Measurements from ENCODE around the gene SYDE2.

The SYDE2 gene

GRCh38 chr1:85125891-85126290 is 74.9 kb downstream of the SYDE2 start:
- no peak for DNase-seq (ENCODE audit: low spot score)

DNA sequence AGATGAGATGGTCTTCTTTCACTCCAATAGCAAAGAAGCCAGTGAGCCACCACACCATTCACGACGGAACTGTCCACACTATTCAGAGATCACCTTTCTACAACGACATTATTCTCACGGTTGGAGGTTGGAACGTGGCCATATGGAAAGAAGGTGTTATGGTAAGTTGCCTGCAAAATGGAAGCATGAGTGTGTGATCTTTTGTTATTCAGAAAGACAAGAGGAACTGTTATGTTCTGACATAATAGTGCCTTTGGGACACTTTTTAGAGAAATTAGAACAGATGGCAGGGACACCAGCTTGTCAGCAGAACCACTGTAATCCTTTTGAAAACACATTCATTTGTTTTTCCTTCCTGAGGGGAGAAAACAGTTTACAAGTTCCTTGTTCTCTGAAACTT is 76.7 kb downstream of the SYDE2 start:
- DNase-seq (ENCODE audit: low spot score): no peak

GRCh38 chr1:85122169-85122568 is 78.6 kb downstream of the SYDE2 start:
- no peak for DNase-seq (ENCODE audit: low spot score)

DNA sequence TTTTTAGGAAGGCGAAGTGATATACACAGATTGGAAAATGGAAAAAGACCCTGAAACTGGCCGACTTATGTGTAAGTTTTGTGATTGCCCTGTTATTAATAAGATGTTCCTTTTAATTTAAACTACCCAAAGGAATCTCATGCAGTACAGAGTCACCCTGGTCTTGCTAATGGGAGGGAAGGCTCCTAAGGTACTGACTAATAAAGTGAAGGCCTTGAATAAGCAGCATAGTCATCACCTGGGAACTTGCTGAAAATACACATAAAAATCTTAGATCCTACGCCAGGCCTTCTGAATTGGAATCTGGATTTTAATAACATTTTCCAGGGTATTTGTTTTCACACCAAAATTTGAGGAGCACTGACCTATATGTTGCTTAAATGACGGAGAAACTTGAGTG is 79.1 kb downstream of the SYDE2 start:
- no peak for DNase-seq (ENCODE audit: low spot score)

- no peak for DNase-seq (ENCODE audit: low spot score)
These were observed 82.1 kb downstream of the SYDE2 start for GRCh38 chr1:85118751-85119150.

DNA sequence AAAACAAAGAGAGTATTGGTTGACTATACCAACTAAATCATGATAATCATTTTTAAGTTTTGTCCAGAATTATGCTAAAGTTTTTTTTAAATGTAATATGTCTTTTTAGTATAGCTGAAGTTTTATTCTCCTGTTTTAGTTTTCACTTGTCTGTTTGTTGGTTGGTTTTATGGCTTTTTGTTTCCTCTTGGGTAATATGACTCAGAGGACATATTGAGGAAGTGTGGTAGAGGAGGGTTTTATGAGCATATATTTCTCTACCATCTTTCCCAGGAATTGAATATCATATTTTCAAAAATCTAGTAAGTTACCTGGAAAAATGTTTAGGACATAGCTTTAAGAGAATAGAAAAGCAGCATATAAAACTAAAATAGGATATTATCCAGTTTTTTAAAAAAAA is 84.0 kb downstream of the SYDE2 start:
- no peak for DNase-seq (ENCODE audit: low spot score)

DNA sequence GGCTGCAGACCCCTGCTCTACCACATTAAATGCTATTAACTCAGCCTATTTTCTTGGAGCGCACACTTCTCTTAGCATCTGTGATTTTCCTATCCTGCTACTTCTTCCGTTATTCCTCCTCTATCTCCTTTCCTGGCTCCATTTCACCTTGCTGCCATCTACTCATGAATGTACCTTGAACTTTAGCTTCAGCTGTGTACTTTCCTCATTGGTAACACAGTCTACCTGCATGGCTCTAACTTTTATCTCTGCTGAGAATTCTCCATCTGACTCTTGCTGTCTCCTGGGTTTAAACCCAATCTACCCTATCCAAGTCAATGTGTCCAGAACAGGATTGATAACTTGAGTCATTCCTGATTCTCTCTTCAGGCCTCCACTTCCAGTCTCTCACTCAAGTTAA is 84.9 kb downstream of the SYDE2 start:
- no peak for DNase-seq (ENCODE audit: low spot score)

- no peak for DNase-seq (ENCODE audit: low spot score)
These were observed 89.1 kb downstream of the SYDE2 start for GRCh38 chr1:85111695-85112094.

GRCh38 chr1:85109475-85109874 is 91.3 kb downstream of the SYDE2 start:
- peak; percentile 63 for DNase-seq (ENCODE audit: low spot score)

All from COLO829 (cell line).